ENCODE data around the gene CCNK. TPM values are rescaled to one million over a fixed set of nuclear protein-coding genes. Genes with fewer than 3 reads are reported as not detected.

Gene CCNK
- total and polyA plus RNA-seq, 8 donors = 43.2 to 52.5 (median 45.9) TPM

- Histone ChIP-seq H3K27ac (no peak overlapping the region), H3K9me3 (no peaks in the 10 kb centered on the region), H3K4me3 (no peak overlapping the region), H3K4me1 (peaks cover 0 to 3% of the 10 kb centered on the region in 2 donors), H3K27me3 (no peaks in the 10 kb centered on the region), H3K36me3 (peaks cover 0 to 43% of the 10 kb centered on the region in 2 donors)
- intact Hi-C loops (cut with DNase I) = loop anchor here in 1 of 2 donors (5.0 kb wide), 1 partner anchor 111 kb away; no protein-coding TSS in a partner anchor
- peak in 2 of 4 donors; percentile 30 to 59 for DNase-seq
- no peak for ATAC-seq
- TF ChIP-seq CTCF (IDR thresholded peaks at IDR 0.05) = no peak
Measured at GRCh38 chr14:99516156-99516870, 35.1 kb downstream of the CCNK start.

- H3K27me3 ChIP-seq = no peaks in the 10 kb centered on the region
- no peaks in the 10 kb centered on the region for H3K9me3 ChIP-seq
- H3K4me3 ChIP-seq = no peak overlapping the region
- DNase-seq = peak in 2 of 4 donors; percentile 24 to 63
- H3K36me3 ChIP-seq = peaks cover 0 to 36% of the 10 kb centered on the region in 2 donors
- peaks cover 0 to 3% of the 10 kb centered on the region in 2 donors for H3K4me1 ChIP-seq
- intact Hi-C loops (cut with DNase I) = loop anchor here in 1 of 2 donors (5.0 kb wide), 1 partner anchor 110 kb away; no protein-coding TSS in a partner anchor
- TF ChIP-seq CTCF (IDR thresholded peaks at IDR 0.05) = no peak
- no peak for ATAC-seq
- no peak overlapping the region for H3K27ac ChIP-seq
Measured at GRCh38 chr14:99516871-99517642, 35.8 kb downstream of the CCNK start.

- TF ChIP-seq CTCF (IDR thresholded peaks at IDR 0.05) = no peak
- intact Hi-C loops (cut with DNase I) = loop anchor here in 1 of 2 donors (5.0 kb wide), 1 partner anchor 109 kb away; no protein-coding TSS in a partner anchor
- H3K4me1 ChIP-seq = peaks cover 0 to 7% of the 10 kb centered on the region in 2 donors
- H3K36me3 ChIP-seq = peaks cover 0 to 28% of the 10 kb centered on the region in 2 donors
- no peak overlapping the region for H3K4me3 ChIP-seq
- ATAC-seq (no peak), DNase-seq (peak in 2 of 4 donors; percentile 30 to 70)
- no peaks in the 10 kb centered on the region for H3K9me3 ChIP-seq
- H3K27ac ChIP-seq = no peak overlapping the region
- no peaks in the 10 kb centered on the region for H3K27me3 ChIP-seq
Measured at GRCh38 chr14:99517643-99518381, 36.6 kb downstream of the CCNK start.

- peak; percentile 97 to 98 for TF ChIP-seq CTCF (IDR thresholded peaks at IDR 0.05)
- no peaks in the 10 kb centered on the region for H3K9me3 ChIP-seq
- no peak overlapping the region for H3K4me3 ChIP-seq
- H3K27me3 ChIP-seq = no peaks in the 10 kb centered on the region
- peaks cover 0 to 19% of the 10 kb centered on the region in 2 donors for H3K36me3 ChIP-seq
- ATAC-seq = peak; percentile 88
- DNase-seq = peak; percentile 42 to 92 (median 68)
- intact Hi-C loops (cut with DNase I) = loop anchor here in 1 of 2 donors (5.0 kb wide), 1 partner anchor 109 kb away; no protein-coding TSS in a partner anchor
- H3K4me1 ChIP-seq = peaks cover 0 to 14% of the 10 kb centered on the region in 2 donors
- no peak overlapping the region for H3K27ac ChIP-seq
Measured at GRCh38 chr14:99518441-99519346, 37.5 kb downstream of the CCNK start.
